ENCODE data around the gene NT5DC2. TPM values are rescaled to one million over a fixed set of nuclear protein-coding genes. Genes with fewer than 3 reads are reported as not detected.

NT5DC2 gene
- polyA plus RNA-seq, 1 donor = 67.6 TPM

- no peak overlapping the region for H3K4me3 ChIP-seq (ENCODE audit: low read length)
- no peaks in the 10 kb centered on the region for H3K4me1 ChIP-seq (ENCODE audit: control insufficient read depth, insufficient read depth, low read length)
- no peaks in the 10 kb centered on the region for H3K27me3 ChIP-seq (ENCODE audit: control insufficient read depth, insufficient read depth, low read length)
- peaks cover 82% of the 10 kb centered on the region for H3K36me3 ChIP-seq (ENCODE audit: control insufficient read depth, insufficient read depth, low read length)
- no CpG with 5 or more reads among the region's 10 CpGs for WGBS (ENCODE audit: insufficient coverage, low lambda C conversion rate)
- peaks cover 11% of the 10 kb centered on the region for H3K9me3 ChIP-seq (ENCODE audit: control insufficient read depth, low read depth, low read length)
- no peak for DNase-seq
- no peak overlapping the region for H3K27ac ChIP-seq (ENCODE audit: low read length)
These were observed 48.8 kb downstream of the NT5DC2 start for GRCh38 chr3:52484680-52485461.

- Histone ChIP-seq H3K4me1 (ENCODE audit: control insufficient read depth, insufficient read depth, low read length) (no peaks in the 10 kb centered on the region), H3K27me3 (ENCODE audit: control insufficient read depth, insufficient read depth, low read length) (no peaks in the 10 kb centered on the region), H3K4me3 (ENCODE audit: low read length) (no peak overlapping the region), H3K36me3 (ENCODE audit: control insufficient read depth, insufficient read depth, low read length) (peaks cover 82% of the 10 kb centered on the region), H3K9me3 (ENCODE audit: control insufficient read depth, low read depth, low read length) (peaks cover 11% of the 10 kb centered on the region), H3K27ac (ENCODE audit: low read length) (no peak overlapping the region)
- DNase-seq = no peak
- WGBS (ENCODE audit: insufficient coverage, low lambda C conversion rate) = 87% methylated on average over 6 of the region's 13 CpGs
These were observed 49.9 kb downstream of the NT5DC2 start for GRCh38 chr3:52483577-52484381.

GRCh38 chr3:52483081-52483480 is 50.6 kb downstream of the NT5DC2 start:
- no CpG with 5 or more reads among the region's 14 CpGs for WGBS (ENCODE audit: insufficient coverage, low lambda C conversion rate)
- peaks cover 83% of the 10 kb centered on the region for H3K36me3 ChIP-seq (ENCODE audit: control insufficient read depth, insufficient read depth, low read length)

GRCh38 chr3:52481819-52482521 is 51.7 kb downstream of the NT5DC2 start:
- no peak overlapping the region for H3K27ac ChIP-seq (ENCODE audit: low read length)
- H3K36me3 ChIP-seq (ENCODE audit: control insufficient read depth, insufficient read depth, low read length) = peaks cover 83% of the 10 kb centered on the region
- H3K4me3 ChIP-seq (ENCODE audit: low read length) = no peak overlapping the region
- WGBS (ENCODE audit: insufficient coverage, low lambda C conversion rate) = no CpG with 5 or more reads among the region's 23 CpGs
- no peak for DNase-seq
- no peaks in the 10 kb centered on the region for H3K27me3 ChIP-seq (ENCODE audit: control insufficient read depth, insufficient read depth, low read length)
- no peaks in the 10 kb centered on the region for H3K4me1 ChIP-seq (ENCODE audit: control insufficient read depth, insufficient read depth, low read length)
- peaks cover 1% of the 10 kb centered on the region for H3K9me3 ChIP-seq (ENCODE audit: control insufficient read depth, low read depth, low read length)

More at GRCh38 chr3:52483081-52483480, 50.6 kb downstream of the NT5DC2 start:
- no peaks in the 10 kb centered on the region for H3K4me1 ChIP-seq (ENCODE audit: control insufficient read depth, insufficient read depth, low read length)
- H3K4me3 ChIP-seq (ENCODE audit: low read length) = no peak overlapping the region
- DNase-seq = no peak
- H3K9me3 ChIP-seq (ENCODE audit: control insufficient read depth, low read depth, low read length) = peaks cover 8% of the 10 kb centered on the region
- no peaks in the 10 kb centered on the region for H3K27me3 ChIP-seq (ENCODE audit: control insufficient read depth, insufficient read depth, low read length)
- H3K27ac ChIP-seq (ENCODE audit: low read length) = no peak overlapping the region

GRCh38 chr3:52480768-52481715 is 52.6 kb downstream of the NT5DC2 start:
- Histone ChIP-seq H3K36me3 (ENCODE audit: control insufficient read depth, insufficient read depth, low read length) (peaks cover 83% of the 10 kb centered on the region), H3K27ac (ENCODE audit: low read length) (no peak overlapping the region), H3K9me3 (ENCODE audit: control insufficient read depth, low read depth, low read length) (no peaks in the 10 kb centered on the region), H3K4me1 (ENCODE audit: control insufficient read depth, insufficient read depth, low read length) (no peaks in the 10 kb centered on the region), H3K4me3 (ENCODE audit: low read length) (no peak overlapping the region), H3K27me3 (ENCODE audit: control insufficient read depth, insufficient read depth, low read length) (no peaks in the 10 kb centered on the region)
- no CpG with 5 or more reads among the region's 27 CpGs for WGBS (ENCODE audit: insufficient coverage, low lambda C conversion rate)
- DNase-seq = no peak

GRCh38 chr3:52479877-52480575 is 53.6 kb downstream of the NT5DC2 start:
- peaks cover 85% of the 10 kb centered on the region for H3K36me3 ChIP-seq (ENCODE audit: control insufficient read depth, insufficient read depth, low read length)
- H3K4me3 ChIP-seq (ENCODE audit: low read length) = no peak overlapping the region
- no peaks in the 10 kb centered on the region for H3K9me3 ChIP-seq (ENCODE audit: control insufficient read depth, low read depth, low read length)
- WGBS (ENCODE audit: insufficient coverage, low lambda C conversion rate) = 83% methylated on average over 1 of the region's 16 CpGs
- H3K4me1 ChIP-seq (ENCODE audit: control insufficient read depth, insufficient read depth, low read length) = no peaks in the 10 kb centered on the region
- DNase-seq = no peak
- no peak overlapping the region for H3K27ac ChIP-seq (ENCODE audit: low read length)
- no peaks in the 10 kb centered on the region for H3K27me3 ChIP-seq (ENCODE audit: control insufficient read depth, insufficient read depth, low read length)

GRCh38 chr3:52479037-52479876 is 54.4 kb downstream of the NT5DC2 start:
- no peaks in the 10 kb centered on the region for H3K27me3 ChIP-seq (ENCODE audit: control insufficient read depth, insufficient read depth, low read length)
- H3K36me3 ChIP-seq (ENCODE audit: control insufficient read depth, insufficient read depth, low read length) = peaks cover 86% of the 10 kb centered on the region
- no CpG with 5 or more reads among the region's 7 CpGs for WGBS (ENCODE audit: insufficient coverage, low lambda C conversion rate)
- H3K4me3 ChIP-seq (ENCODE audit: low read length) = no peak overlapping the region
- no peak for DNase-seq
- H3K27ac ChIP-seq (ENCODE audit: low read length) = no peak overlapping the region
- no peaks in the 10 kb centered on the region for H3K4me1 ChIP-seq (ENCODE audit: control insufficient read depth, insufficient read depth, low read length)
- H3K9me3 ChIP-seq (ENCODE audit: control insufficient read depth, low read depth, low read length) = no peaks in the 10 kb centered on the region

GRCh38 chr3:52477796-52478095 is 55.9 kb downstream of the NT5DC2 start:
- no peak for DNase-seq
- no peak overlapping the region for H3K4me3 ChIP-seq (ENCODE audit: low read length)
- H3K4me1 ChIP-seq (ENCODE audit: control insufficient read depth, insufficient read depth, low read length) = no peaks in the 10 kb centered on the region
- H3K27me3 ChIP-seq (ENCODE audit: control insufficient read depth, insufficient read depth, low read length) = no peaks in the 10 kb centered on the region
- H3K36me3 ChIP-seq (ENCODE audit: control insufficient read depth, insufficient read depth, low read length) = peaks cover 95% of the 10 kb centered on the region
- no peak overlapping the region for H3K27ac ChIP-seq (ENCODE audit: low read length)
- WGBS (ENCODE audit: insufficient coverage, low lambda C conversion rate) = no CpG with 5 or more reads among the region's 6 CpGs
- no peaks in the 10 kb centered on the region for H3K9me3 ChIP-seq (ENCODE audit: control insufficient read depth, low read depth, low read length)

All from large intestine (tissue), 3 donors.